Measurements from ENCODE around the gene PRPF39. TPM values are rescaled to one million over a fixed set of nuclear protein-coding genes. Genes with fewer than 3 reads are reported as not detected.

Gene PRPF39
- total and polyA plus RNA-seq, 2 experiments from 2014 or later, result 18.6 to 19.8 TPM

- Histone ChIP-seq H3F3A (ENCODE audit: insufficient read depth) (peaks cover 40% of the 10 kb centered on the region), H3K4me2 (ENCODE audit: unreplicated experiment) (peak overlapping the region; percentile 33), H4K20me1 (ENCODE audit: insufficient read depth) (peaks cover 33% of the 10 kb centered on the region), H3K4me3 (no peak overlapping the region), H3K36me3 (ENCODE audit: low read depth) (peaks cover 17% of the 10 kb centered on the region), H3K27me3 (replicated peaks; ENCODE audit: insufficient read depth) (no peaks in the 10 kb centered on the region), H3K4me1 (ENCODE audit: insufficient read depth) (peaks cover 36% of the 10 kb centered on the region), H2AFZ (no peak overlapping the region), H3K27ac (peak overlapping the region; percentile 20; the same call in 1 of the 2 replicates), H3K9ac (no peak overlapping the region), H3K9me2 (ENCODE audit: insufficient read depth) (no peaks in the 10 kb centered on the region), H3K9me3 (ENCODE audit: low read depth) (no peaks in the 10 kb centered on the region), H3K79me2 (ENCODE audit: insufficient read depth) (peaks cover 99% of the 10 kb centered on the region)
- TF ChIP-seq EZH2phosphoT487 (IDR thresholded peaks at IDR 0.05; ENCODE audit: insufficient read depth, low read depth), result no peak
- TF ChIP-seq EZH2 (IDR thresholded peaks at IDR 0.05; ENCODE audit: insufficient read depth, poor library complexity, severe bottlenecking), result no peak
- peak; percentile 56 for DNase-seq
- in situ Hi-C loops (cut with MboI), result no loop called here
- WGBS, 2 experiments (ENCODE audit: low coverage in 1 of 2, low lambda C conversion rate in 2 of 2, missing lambda C conversion rate in 2 of 2), result 60 to 64% methylated on average over 2 of the region's 2 CpGs
Measured at GRCh38 chr14:45091710-45092109, 7.8 kb downstream of the PRPF39 start.

- H3F3A ChIP-seq (ENCODE audit: insufficient read depth), result peaks cover 36% of the 10 kb centered on the region
- peaks cover 39% of the 10 kb centered on the region for H3K36me3 ChIP-seq (ENCODE audit: low read depth)
- no peak overlapping the region for H2AFZ ChIP-seq
- no peak overlapping the region for H3K27ac ChIP-seq
- H3K9ac ChIP-seq, result no peak overlapping the region
- no peak for TF ChIP-seq EZH2 (IDR thresholded peaks at IDR 0.05; ENCODE audit: insufficient read depth, poor library complexity, severe bottlenecking)
- TF ChIP-seq EZH2phosphoT487 (IDR thresholded peaks at IDR 0.05; ENCODE audit: insufficient read depth, low read depth), result no peak
- H3K9me2 ChIP-seq (ENCODE audit: insufficient read depth), result no peaks in the 10 kb centered on the region
- peaks cover 30% of the 10 kb centered on the region for H3K4me1 ChIP-seq (ENCODE audit: insufficient read depth)
- 94% methylated on average over 2 of the region's 2 CpGs for WGBS, 2 experiments (ENCODE audit: low coverage in 1 of 2, low lambda C conversion rate in 2 of 2, missing lambda C conversion rate in 2 of 2)
- H3K9me3 ChIP-seq (ENCODE audit: low read depth), result no peaks in the 10 kb centered on the region
- DNase-seq, result no peak
- H3K79me2 ChIP-seq (ENCODE audit: insufficient read depth), result peaks cover 96% of the 10 kb centered on the region
- H3K27me3 ChIP-seq (replicated peaks; ENCODE audit: insufficient read depth), result no peaks in the 10 kb centered on the region
- H3K4me3 ChIP-seq, result no peak overlapping the region
- peaks cover 13% of the 10 kb centered on the region for H4K20me1 ChIP-seq (ENCODE audit: insufficient read depth)
- in situ Hi-C loops (cut with MboI), result no loop called here
- no peak overlapping the region for H3K4me2 ChIP-seq (ENCODE audit: unreplicated experiment)
Measured at GRCh38 chr14:45094275-45094674, 10.4 kb downstream of the PRPF39 start.

- Histone ChIP-seq H3F3A (ENCODE audit: insufficient read depth) (peaks cover 29% of the 10 kb centered on the region), H3K27ac (no peak overlapping the region), H3K36me3 (ENCODE audit: low read depth) (peaks cover 46% of the 10 kb centered on the region), H2AFZ (no peak overlapping the region), H3K27me3 (replicated peaks; ENCODE audit: insufficient read depth) (no peaks in the 10 kb centered on the region), H3K4me3 (no peak overlapping the region), H3K4me1 (ENCODE audit: insufficient read depth) (peaks cover 21% of the 10 kb centered on the region), H3K9me2 (ENCODE audit: insufficient read depth) (no peaks in the 10 kb centered on the region), H3K9me3 (ENCODE audit: low read depth) (no peaks in the 10 kb centered on the region), H4K20me1 (ENCODE audit: insufficient read depth) (peaks cover 6% of the 10 kb centered on the region; the same call in 1 of the 2 replicates), H3K4me2 (ENCODE audit: unreplicated experiment) (no peak overlapping the region), H3K79me2 (ENCODE audit: insufficient read depth) (peaks cover 97% of the 10 kb centered on the region), H3K9ac (no peak overlapping the region)
- DNase-seq, result no peak
- in situ Hi-C loops (cut with MboI), result no loop called here
- TF ChIP-seq EZH2phosphoT487 (IDR thresholded peaks at IDR 0.05; ENCODE audit: insufficient read depth, low read depth), result no peak
- no peak for TF ChIP-seq EZH2 (IDR thresholded peaks at IDR 0.05; ENCODE audit: insufficient read depth, poor library complexity, severe bottlenecking)
- 96 to 100% methylated on average over 4 of the region's 4 CpGs for WGBS, 2 experiments (ENCODE audit: low coverage in 1 of 2, low lambda C conversion rate in 2 of 2, missing lambda C conversion rate in 2 of 2)
Measured at GRCh38 chr14:45095143-45095542, 11.2 kb downstream of the PRPF39 start.

GRCh38 chr14:45096218-45096617 is 12.3 kb downstream of the PRPF39 start:
- Histone ChIP-seq H3K4me3 (no peak overlapping the region), H3K9me3 (ENCODE audit: low read depth) (no peaks in the 10 kb centered on the region), H3K4me2 (ENCODE audit: unreplicated experiment) (no peak overlapping the region), H3K9ac (no peak overlapping the region), H3K27me3 (replicated peaks; ENCODE audit: insufficient read depth) (no peaks in the 10 kb centered on the region), H3F3A (ENCODE audit: insufficient read depth) (peaks cover 18% of the 10 kb centered on the region), H3K36me3 (ENCODE audit: low read depth) (peaks cover 56% of the 10 kb centered on the region), H4K20me1 (ENCODE audit: insufficient read depth) (no peaks in the 10 kb centered on the region), H3K79me2 (ENCODE audit: insufficient read depth) (peaks cover 97% of the 10 kb centered on the region), H3K4me1 (ENCODE audit: insufficient read depth) (peaks cover 11% of the 10 kb centered on the region), H2AFZ (no peak overlapping the region), H3K27ac (no peak overlapping the region), H3K9me2 (ENCODE audit: insufficient read depth) (no peaks in the 10 kb centered on the region)
- WGBS, 2 experiments (ENCODE audit: low coverage in 1 of 2, low lambda C conversion rate in 2 of 2, missing lambda C conversion rate in 2 of 2), result 97 to 98% methylated on average over 4 of the region's 4 CpGs
- TF ChIP-seq EZH2 (IDR thresholded peaks at IDR 0.05; ENCODE audit: insufficient read depth, poor library complexity, severe bottlenecking), result no peak
- no peak for TF ChIP-seq EZH2phosphoT487 (IDR thresholded peaks at IDR 0.05; ENCODE audit: insufficient read depth, low read depth)
- in situ Hi-C loops (cut with MboI), result no loop called here
- DNase-seq, result no peak

- Histone ChIP-seq H3F3A (ENCODE audit: insufficient read depth) (peaks cover under 1% of the 10 kb centered on the region; the same call in 1 of the 2 replicates), H3K79me2 (ENCODE audit: insufficient read depth) (peaks cover 74% of the 10 kb centered on the region), H4K20me1 (ENCODE audit: insufficient read depth) (no peaks in the 10 kb centered on the region), H3K9me3 (ENCODE audit: low read depth) (no peaks in the 10 kb centered on the region), H3K27ac (no peak overlapping the region), H2AFZ (no peak overlapping the region), H3K27me3 (replicated peaks; ENCODE audit: insufficient read depth) (no peaks in the 10 kb centered on the region), H3K9me2 (ENCODE audit: insufficient read depth) (no peaks in the 10 kb centered on the region), H3K4me3 (no peak overlapping the region), H3K4me1 (ENCODE audit: insufficient read depth) (no peaks in the 10 kb centered on the region), H3K9ac (no peak overlapping the region), H3K36me3 (ENCODE audit: low read depth) (peaks cover 73% of the 10 kb centered on the region), H3K4me2 (ENCODE audit: unreplicated experiment) (no peak overlapping the region)
- DNase-seq, result no peak
- in situ Hi-C loops (cut with MboI), result no loop called here
- TF ChIP-seq EZH2phosphoT487 (IDR thresholded peaks at IDR 0.05; ENCODE audit: insufficient read depth, low read depth) (no peak), EZH2 (IDR thresholded peaks at IDR 0.05; ENCODE audit: insufficient read depth, poor library complexity, severe bottlenecking) (no peak)
Measured at GRCh38 chr14:45103806-45104205, 19.9 kb downstream of the PRPF39 start.
